Occipital lobe (tissue), 2 donors: Measurements from ENCODE around the gene OR7E24. TPM values are rescaled to one million over a fixed set of nuclear protein-coding genes. Genes with fewer than 3 reads are reported as not detected.
"Not testable (repeated sequence)": the region's sequence is repeated elsewhere in the genome, so short reads cannot be mapped to it uniquely, and the experiment has no call there.

Source experiments
- DNase-seq: peaks from one replicate; lab custom pipeline; 2025; lab: John Stamatoyannopoulos, UW
- total RNA-seq: library from RNA; depleted of rRNA; stranded (reverse); fragments of >200 nt; gene quantifications from one replicate; pipeline ENCODE4 v1.2.3, GENCODE V29; 2014

Gene OR7E24
- total RNA-seq: not detected

- DNase-seq: no peak
Observed at GRCh38 chr19:9250630-9251029, at the start of gene OR7E24. Gene OR7E24, plus strand, starts transcription at chr19:9250930. Its CDS starts 114 bp downstream, at chr19:9251044.

GRCh38 chr19:9205501-9206113, 45.1 kb upstream of the OR7E24 start:
- peak; percentile 12 for DNase-seq

- no peak for DNase-seq
Observed at GRCh38 chr19:9219489-9219888, 31.2 kb upstream of the OR7E24 start, which contains the start of gene OR7D4. Gene OR7D4, minus strand, starts transcription at chr19:9219589. Its CDS starts 4,752 bp downstream, at chr19:9214837.

GRCh38 chr19:9251236-9251635, 506 bp downstream of the OR7E24 start:
- no peak for DNase-seq

- DNase-seq: not testable (repeated sequence)
Observed at GRCh38 chr19:9283485-9283884, 32.8 kb downstream of the OR7E24 start.

GRCh38 chr19:9289231-9289884, 38.6 kb downstream of the OR7E24 start:
- DNase-seq: no peak

GRCh38 chr19:9295411-9295849, 44.7 kb downstream of the OR7E24 start:
- no peak for DNase-seq

- DNase-seq: no peak
Observed at GRCh38 chr19:9296336-9296735, 45.6 kb downstream of the OR7E24 start.

Other genes starting within 250 kb of the OR7E24 start
- not detected for gene MUC16, start 240.5 kb upstream of the OR7E24 start, total RNA-seq
- gene OR1M1, start 163.9 kb upstream of the OR7E24 start, total RNA-seq: not detected
- gene OR7G2, start 143.5 kb upstream of the OR7E24 start, total RNA-seq: not detected
- gene OR7G1, start 135.2 kb upstream of the OR7E24 start, total RNA-seq: not detected
- not detected for gene OR7G3, start 124.0 kb upstream of the OR7E24 start, total RNA-seq
- 18.7 TPM for gene ZNF317, start 110.5 kb upstream of the OR7E24 start, total RNA-seq
- gene OR7D2, start 72.0 kb upstream of the OR7E24 start, total RNA-seq: not detected
- not detected for gene OR7D4, start 31.3 kb upstream of the OR7E24 start, total RNA-seq
- gene ZNF699, start 58.9 kb downstream of the OR7E24 start, total RNA-seq: 25.7 TPM
- gene ZNF559, start 73.2 kb downstream of the OR7E24 start, total RNA-seq: 52.7 TPM
- 11.9 TPM for gene ZNF177, start 112.1 kb downstream of the OR7E24 start, total RNA-seq
- 15.4 TPM for gene ZNF266, start 184.6 kb downstream of the OR7E24 start, total RNA-seq
- 0.31 TPM for gene ZNF560, start 247.7 kb downstream of the OR7E24 start, total RNA-seq